HG03439 (cell line): ENCODE data around the gene GPALPP1.
"Not testable (repeated sequence)": the region's sequence is repeated elsewhere in the genome, so short reads cannot be mapped to it uniquely, and the experiment has no call there.

Experiments used
- ATAC-seq: cut with Tn5 transposase; IDR thresholded peaks from one replicate; pipeline ENCODE4 v1.9.1; 2021; ENCODE audit warnings: mild to moderate bottlenecking, moderate library complexity; ENCODE audit not compliant: unreplicated experiment

The GPALPP1 gene

GRCh38 chr13:45004096-45004495 is 14.8 kb downstream of the GPALPP1 start:
- ATAC-seq, result no peak

- ATAC-seq, result no peak
Measured at GRCh38 chr13:45007225-45007624, 17.9 kb downstream of the GPALPP1 start.

- no peak for ATAC-seq
Measured at GRCh38 chr13:45007823-45008222, 18.5 kb downstream of the GPALPP1 start.

DNA sequence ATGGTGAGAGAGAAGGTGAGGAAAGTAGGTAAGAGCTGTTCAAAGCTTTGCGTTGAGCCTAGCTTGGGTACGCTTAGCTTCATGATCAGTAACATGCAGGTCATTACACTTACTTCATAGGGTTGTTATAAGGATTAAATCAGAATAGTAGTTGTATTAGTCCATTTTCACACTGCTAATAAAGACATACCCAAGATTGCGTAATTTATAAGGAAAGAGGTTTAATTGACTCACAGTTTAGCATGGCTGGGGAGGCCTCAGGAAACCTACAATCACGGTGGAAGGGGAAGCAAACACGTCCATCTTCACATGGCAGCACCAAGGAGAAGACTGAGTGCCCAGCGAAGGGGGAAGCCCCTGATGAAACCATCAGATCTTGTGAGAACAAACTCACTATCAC is 21.9 kb downstream of the GPALPP1 start:
- ATAC-seq, result no peak

GRCh38 chr13:45015300-45015699 is 26.0 kb downstream of the GPALPP1 start:
- ATAC-seq, result no peak

- ATAC-seq, result no peak
Measured at GRCh38 chr13:45016792-45017425, 27.6 kb downstream of the GPALPP1 start.

DNA sequence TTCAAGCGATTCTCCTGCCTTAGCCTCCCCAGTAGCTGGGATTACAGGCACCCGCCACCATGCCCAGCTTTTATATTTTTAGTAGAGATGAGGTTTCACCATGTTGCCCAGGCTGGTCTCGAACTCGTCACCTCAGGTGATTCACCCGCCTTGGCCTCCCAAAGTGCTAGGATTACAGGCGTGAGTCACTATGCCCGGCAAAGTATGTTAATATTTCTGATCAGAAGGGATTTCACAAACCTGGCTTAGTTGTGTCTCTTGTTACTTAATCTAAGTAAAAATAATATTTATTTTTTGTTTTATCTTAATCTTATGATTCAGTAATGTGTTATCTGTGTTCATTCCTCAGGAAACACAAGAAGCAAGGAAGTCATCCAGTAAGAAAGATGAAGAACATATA is 30.6 kb downstream of the GPALPP1 start:
- not testable (repeated sequence) for ATAC-seq

- no peak for ATAC-seq
Measured at GRCh38 chr13:45021250-45021649, 31.9 kb downstream of the GPALPP1 start.

DNA sequence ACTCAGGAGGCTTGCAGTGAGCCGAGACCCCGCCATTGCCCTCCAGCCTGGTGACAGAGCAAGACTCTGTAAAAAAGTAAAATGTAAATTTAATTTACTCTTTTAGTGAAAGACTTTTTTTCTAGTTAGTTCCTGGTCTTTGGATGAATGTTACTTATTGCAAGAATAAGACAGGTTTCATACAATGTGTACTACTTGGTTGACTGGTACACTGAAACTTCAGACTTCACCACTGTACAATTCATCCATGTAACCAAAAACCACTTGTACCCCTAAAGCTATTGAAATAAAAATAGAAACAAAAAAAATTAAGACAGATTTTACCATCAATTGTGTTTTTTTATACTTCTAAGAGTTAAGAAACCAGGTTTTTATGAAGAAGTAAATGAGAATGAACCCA is 35.5 kb downstream of the GPALPP1 start:
- no peak for ATAC-seq

- no peak for ATAC-seq
Measured at GRCh38 chr13:45034342-45034741, 45.0 kb downstream of the GPALPP1 start.

GRCh38 chr13:45036206-45036605 is 46.9 kb downstream of the GPALPP1 start:
- ATAC-seq, result no peak

DNA sequence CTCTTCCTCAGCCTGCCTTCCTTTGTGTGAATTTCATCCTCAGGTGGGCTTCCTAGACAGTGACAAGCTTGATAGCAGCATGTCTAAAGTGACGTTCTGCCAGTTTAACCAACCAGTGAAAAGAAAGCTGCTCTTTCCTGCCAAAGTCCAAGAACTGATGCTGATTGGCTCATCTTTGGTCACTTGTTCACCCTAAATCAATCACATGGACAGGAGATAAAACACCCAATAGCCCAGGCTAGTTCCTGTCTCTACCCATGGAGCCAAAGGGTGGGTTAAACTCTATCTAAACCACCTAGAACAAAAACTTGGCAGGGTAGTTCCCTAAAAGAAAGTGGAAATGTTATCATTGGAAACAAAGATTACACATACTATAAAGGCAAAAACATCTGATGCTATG is 50.8 kb downstream of the GPALPP1 start:
- ATAC-seq, result no peak

GRCh38 chr13:45040622-45041021 is 51.3 kb downstream of the GPALPP1 start:
- ATAC-seq, result no peak

GRCh38 chr13:45042539-45042938 is 53.2 kb downstream of the GPALPP1 start:
- ATAC-seq, result no peak

GRCh38 chr13:45046445-45046844 is 57.1 kb downstream of the GPALPP1 start:
- no peak for ATAC-seq

- peak; percentile 72 for ATAC-seq
Measured at GRCh38 chr13:45047394-45048310, 58.3 kb downstream of the GPALPP1 start.

DNA sequence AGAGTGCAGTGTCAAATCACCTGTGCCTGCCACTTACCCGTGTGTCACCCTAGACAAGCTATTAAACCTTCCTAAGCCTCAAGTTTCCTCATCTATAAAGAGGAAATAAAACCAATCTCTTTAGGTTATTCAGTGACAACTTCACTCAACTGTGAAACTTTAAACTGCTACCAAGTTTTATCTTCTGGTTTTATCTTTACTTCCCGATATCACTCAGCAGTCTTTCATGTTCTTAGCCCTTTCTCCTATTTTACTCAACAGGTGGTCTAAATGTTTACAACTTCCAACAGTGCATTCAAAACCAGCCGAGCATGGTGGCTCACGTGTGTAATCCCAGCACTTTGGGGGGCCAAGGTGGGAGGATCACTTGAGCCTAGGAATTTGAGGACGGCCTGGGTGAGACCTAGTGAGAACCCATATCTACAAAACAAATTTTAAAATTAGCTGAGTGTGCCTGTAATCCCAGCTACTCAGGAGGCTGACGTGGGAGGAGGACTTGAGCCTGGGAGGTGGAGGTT is 59.6 kb downstream of the GPALPP1 start:
- ATAC-seq, result no peak

- no peak for ATAC-seq
Measured at GRCh38 chr13:45049478-45049877, 60.1 kb downstream of the GPALPP1 start.

DNA sequence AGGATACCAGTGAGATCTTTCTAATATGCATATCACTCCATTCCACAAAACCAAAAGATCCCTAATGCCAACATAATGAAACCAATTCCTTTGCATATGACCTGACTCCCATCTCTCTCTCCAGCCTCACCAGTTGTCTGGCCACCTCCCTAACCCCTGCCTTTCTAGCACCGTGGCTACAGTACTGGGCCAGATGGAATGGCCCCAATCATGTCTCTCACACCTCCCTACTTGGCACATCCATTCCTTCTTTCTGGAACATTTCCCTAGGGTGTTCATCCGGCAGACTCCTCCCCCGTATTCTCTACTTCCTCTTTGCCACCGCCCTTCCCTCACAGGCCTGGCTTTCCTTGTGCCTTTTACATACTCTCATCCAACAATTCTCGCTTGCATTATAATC is 62.0 kb downstream of the GPALPP1 start:
- no peak for ATAC-seq

GRCh38 chr13:45055198-45055901 is 66.0 kb downstream of the GPALPP1 start:
- peak; percentile 73 for ATAC-seq

DNA sequence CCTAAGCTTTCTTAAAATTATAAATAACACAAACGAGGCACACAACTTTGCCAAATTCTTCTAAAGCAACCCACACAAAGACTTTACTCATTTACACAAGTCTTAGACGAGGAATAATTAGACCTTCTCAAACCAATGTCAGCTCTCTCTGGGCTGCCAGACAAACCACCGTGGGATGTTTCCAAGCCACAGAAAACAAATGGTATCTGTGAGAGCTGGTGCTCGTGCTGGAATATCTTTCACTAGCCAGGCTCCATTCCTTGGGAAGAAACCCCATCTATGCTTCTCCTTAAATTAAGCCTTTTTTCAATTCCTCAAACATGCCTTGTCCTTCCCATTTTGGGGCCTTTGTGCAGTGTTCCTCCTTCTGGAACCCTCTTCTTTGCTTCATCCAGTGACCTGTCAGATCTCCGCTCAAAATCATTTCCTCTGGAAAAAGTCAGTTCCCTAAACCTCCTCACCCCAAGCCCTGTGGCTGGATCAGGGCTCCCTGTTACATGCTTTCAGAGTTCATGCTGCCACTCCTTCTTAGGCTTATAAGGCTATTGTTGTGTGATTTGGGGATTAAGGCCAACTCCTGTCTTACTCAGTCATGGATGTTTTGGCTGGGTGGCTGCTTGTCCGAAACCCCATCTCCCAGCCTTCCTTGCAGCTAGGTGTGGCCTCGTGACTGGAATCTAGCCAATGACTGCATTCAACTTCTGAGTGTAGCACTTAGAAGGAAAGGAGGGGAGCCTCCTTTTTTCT is 66.7 kb downstream of the GPALPP1 start:
- no peak for ATAC-seq
